ENCODE data around the gene CAMTA1.

CAMTA1 gene

DNA sequence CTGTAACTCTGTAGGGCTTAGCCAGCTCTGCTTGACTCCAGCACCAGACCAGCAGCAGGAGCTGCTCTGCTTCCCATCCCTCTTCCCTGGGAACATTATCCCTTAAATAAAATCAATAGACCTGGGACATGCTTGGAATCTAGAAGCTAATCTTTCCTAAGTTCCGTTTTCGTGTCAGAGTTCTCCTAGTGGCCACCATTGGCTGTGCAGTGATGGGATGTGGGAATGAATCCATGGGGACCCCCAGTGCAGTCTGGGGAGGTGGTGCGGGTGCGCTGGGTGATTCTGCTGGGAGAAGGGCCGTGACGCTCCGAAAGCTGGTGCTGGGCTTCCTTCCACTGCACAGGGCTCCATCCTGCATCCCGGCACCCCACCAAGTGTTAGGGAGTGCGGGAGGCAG is 202.7 kb downstream of the CAMTA1 start:
- no peak for DNase-seq

DNA sequence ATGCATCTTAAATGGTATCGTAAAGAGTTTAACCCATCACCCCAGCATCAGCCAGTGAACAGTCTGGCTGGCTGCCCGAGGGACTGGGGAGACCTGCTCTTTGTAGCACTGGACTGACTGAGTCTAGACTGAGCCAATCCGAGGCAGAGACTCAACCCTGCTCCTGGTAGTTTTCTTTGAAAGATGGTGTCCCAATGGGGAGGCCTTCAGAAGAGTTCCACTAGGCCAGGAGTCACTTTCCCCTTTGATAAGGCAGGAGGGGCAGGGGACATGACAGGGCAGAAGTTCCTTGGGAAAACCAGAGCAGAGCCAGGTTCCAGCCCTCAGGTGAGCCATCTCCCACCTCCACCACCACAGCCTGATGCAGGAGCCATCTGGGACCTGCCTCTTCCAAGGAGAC is 203.5 kb downstream of the CAMTA1 start:
- DNase-seq = no peak

DNA sequence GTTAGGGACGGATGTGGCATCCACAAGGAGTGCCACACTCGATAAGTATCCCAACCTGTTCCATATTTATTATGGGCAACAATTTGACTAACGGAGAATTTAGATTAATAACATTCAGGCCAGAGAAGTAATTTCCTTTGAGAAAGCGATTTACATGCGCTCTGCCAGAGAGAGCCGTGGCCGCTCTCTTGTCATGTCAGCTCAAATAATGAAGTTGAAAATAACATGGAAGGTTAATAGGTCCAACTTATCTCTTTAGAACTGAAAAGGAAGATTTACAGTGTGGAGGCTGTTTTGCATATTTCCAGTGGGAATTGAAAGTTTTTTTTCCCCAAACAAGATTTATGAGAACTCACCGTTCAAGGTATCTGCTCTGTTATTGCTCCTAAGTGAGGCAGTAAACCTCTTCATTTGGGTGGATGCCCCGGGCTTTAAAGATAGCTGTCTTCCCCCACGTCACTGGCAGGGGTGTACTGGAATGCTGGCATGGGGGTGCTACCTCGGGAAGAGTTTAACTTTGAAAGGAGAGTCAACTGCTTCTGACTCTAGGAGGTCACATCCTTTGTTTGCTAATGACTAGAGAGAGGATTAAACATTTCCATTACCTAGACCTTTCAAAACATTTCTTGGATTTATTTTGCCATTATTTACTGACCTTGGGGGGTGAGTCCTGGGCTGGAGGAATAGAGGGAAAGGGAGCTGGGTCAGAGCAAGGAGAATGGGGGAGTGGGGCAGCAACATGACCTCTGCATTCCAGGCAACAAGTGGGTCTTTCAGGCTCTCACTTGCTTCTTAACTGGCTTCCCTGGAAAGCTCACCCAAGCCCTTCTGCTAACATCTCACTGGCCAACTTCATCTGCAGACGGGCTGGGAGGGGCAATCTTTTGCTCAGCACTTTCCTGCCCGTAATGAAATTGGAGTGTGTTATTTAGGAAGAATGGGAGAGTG is 204.2 kb downstream of the CAMTA1 start:
- DNase-seq = no peak

DNA sequence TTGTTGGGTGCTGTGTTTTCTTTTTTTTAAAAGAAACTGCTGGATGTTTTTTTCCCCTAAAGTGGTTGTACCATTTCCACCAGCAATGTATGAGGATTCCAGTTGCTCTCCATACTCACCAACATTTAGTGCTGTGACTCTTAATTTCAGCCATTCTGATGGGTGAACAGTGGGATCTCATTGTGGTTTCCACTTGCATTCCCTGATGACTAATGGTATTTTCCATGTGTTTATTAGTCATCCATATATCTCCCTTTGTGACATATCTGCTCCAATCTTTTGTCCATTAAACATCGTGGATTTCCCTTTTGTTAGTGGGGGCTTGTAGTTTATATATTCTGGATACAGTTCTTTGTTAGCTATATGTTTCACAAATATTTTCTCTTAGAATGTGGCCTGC is 206.0 kb downstream of the CAMTA1 start:
- no peak for DNase-seq

DNA sequence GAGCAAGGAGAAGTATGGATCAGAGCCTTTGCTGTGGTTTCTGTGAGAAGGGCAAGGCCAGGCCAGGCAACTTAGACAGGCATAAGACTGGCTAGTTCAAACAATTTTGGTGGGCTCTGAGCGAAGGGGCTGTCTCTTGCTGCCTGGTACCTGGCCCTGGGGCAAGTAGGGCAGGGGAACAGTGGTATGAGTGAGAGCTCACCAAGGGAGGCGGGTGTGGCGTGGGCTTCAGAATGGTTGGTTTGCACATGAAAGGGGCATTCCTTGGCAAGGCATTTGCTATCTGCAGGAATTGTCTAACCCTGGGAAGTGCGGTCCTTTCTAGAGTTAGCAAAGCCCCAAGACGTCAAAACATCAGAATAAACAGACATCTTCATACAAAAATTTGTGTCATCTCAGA is 210.5 kb downstream of the CAMTA1 start:
- no peak for DNase-seq

DNA sequence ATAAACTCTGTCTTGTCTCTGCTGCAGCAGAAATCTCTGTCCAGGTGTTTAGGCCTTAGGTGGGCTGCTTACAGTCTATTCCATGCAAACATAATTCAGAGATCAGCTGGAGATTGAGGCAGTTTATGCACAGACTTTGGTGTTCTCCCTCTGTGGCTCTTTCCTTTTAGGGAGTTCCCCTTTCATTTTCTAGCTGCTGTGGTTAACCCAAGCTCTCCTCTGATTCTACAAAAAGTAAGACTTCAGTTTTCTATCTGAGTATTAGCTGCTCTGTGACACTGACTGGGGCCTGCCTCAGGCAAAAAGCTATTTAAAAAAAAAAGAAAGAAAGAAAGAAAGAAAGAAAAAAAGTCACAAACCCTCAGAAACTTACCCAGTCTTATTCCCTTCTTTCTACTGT is 211.1 kb downstream of the CAMTA1 start:
- DNase-seq = no peak

DNA sequence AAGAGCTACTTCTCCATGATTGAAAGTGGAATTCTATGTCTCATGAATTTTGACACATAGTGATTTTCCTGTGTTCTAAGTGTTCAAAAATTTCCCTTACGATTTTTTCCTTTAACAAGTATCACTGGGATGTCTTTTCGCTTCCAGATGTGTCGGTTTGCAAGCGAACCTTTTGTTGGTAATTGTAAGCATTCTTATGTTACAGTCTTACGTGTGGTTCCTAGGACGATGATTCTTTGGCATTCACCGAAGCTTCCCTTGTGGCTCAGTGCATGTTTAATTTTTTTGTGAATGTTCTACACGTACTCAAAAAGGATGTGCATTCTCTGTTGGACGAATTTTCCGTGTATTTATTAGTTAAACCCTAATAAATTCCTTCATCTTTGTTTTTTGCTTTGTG is 211.6 kb downstream of the CAMTA1 start:
- no peak for DNase-seq

DNA sequence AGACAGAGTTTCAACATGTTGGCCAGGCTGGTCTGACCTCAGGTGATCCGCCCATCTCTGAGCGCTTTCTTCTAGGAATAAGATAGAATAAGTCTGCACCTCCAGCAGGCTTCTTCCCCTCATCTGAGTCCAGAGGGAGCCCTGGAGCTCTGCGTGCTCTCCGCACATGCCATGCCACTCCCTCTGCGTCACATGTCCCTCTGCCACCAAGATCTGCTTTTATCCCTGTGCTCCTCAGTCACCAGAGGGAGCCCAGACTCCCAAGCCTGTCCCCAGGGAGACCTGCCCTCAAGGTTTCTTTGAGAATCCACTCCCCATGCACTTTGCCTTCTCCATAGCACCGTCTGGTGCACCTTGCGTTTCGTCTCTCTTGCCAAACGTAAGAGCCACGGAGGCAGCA is 213.0 kb downstream of the CAMTA1 start:
- DNase-seq = no peak

DNA sequence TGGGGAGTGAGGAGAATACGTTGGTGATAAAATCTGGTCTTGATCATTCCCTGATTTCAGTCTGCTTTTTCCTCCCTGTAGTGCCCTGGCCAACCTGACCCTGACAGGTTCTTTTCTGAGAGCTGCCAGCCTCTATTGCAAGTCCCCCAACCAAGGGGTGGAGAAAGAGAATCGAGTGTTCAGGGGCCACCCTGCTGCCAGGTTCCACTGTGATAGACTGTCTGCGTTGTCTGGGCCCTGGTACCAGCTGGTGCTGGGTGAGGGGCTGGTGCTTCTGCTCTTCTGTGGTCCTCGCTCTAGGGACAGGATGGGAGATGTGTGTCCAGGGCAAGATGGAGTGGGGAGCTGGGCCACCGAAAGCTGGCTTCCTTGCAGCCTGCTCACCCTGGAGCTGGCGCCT is 214.6 kb downstream of the CAMTA1 start:
- no peak for DNase-seq

DNA sequence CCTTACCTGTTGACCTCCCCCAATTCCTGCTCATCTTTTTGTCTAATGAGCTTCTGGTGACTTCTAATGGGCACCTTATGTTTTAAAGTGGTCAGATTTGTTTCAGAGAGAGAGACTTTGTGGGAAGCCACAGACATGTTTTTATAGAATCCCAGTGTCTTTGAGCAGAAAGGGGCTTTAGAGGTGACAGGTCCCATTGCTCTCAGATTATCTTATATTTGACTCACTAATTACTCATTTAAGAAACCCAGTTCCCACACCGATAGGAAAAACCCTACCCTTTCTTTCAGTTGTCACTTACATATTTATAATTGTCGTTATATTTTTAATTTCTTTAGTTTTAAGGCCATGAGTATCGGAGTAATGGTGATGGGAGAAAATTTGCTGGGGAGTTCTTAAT is 215.5 kb downstream of the CAMTA1 start:
- DNase-seq = no peak

DNA sequence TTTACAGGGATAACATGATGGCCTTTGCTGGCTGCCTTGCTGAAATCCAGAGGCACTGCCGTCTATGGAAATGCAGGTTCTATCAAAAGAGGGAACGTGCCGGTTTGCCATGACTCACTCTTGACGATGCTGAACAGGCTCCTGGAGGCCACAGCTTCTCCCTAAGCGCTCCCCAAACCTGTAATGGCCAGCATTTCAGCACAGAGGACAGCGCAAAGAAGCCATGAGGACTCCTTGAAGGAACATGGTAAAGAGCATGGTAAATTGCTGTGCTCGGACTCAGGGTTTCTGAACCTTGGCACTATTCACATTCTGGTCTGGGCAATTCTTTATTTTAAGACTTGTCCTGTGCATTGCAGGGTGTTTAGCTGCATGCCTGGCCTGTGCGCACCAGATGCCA is 217.5 kb downstream of the CAMTA1 start:
- DNase-seq = no peak

DNA sequence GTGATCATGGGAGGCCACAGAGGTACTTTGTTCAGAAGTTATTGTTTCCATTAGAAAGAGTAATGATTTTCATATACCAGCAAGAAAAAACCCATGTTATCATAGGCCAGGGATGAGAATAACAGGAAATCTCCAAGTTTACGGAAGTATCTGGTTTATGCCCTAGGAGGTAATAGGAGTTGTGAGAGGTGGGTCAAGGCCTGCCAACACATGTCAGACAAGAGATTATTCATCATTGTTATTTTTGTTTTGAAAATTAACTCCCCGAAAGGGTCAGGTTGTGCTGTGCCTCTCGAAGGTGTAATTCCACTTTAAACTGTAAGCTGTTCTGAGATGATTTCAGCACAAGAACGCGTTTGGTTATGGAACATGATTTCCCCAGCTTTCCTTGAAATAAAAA is 218.4 kb downstream of the CAMTA1 start:
- DNase-seq = no peak

DNA sequence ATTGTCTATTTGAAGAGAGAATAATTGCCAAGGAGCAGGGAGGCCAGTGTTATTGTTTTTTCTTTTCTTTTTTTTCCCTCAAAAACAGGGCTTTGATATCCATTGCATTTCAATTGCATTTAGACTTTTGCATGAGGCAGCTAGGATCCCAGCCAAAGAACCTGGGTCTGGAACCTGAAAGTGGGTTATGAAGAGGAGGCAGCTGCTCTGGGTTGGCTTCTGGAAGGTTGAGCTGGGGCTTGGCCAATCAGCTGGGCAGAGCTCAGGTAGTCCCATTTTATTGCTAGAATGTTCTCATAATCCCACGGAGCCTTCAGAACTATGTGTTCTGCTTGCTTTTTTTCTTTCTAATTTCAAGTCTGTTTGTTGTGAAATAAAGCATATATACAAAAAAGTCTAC is 218.9 kb downstream of the CAMTA1 start:
- no peak for DNase-seq

DNA sequence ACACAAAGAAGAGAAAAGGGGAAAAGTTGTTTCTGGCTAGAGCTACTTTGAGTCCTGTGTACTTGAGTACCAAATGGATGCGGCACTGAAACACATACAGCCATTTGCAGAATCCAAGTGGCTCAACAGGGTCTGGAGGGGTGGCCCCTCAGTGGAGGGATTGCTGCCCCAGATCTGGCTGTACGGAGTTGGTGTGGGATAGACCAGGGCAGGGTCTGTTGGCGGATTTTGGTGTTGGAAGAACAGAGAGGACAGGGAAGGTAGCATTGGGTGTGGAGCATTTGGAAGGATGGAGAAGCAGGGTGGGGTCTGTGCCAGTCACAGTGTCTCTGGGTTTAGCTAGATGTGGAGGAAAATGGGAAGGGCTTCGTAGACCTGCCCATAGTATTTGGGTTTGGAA is 220.5 kb downstream of the CAMTA1 start:
- DNase-seq = no peak

DNA sequence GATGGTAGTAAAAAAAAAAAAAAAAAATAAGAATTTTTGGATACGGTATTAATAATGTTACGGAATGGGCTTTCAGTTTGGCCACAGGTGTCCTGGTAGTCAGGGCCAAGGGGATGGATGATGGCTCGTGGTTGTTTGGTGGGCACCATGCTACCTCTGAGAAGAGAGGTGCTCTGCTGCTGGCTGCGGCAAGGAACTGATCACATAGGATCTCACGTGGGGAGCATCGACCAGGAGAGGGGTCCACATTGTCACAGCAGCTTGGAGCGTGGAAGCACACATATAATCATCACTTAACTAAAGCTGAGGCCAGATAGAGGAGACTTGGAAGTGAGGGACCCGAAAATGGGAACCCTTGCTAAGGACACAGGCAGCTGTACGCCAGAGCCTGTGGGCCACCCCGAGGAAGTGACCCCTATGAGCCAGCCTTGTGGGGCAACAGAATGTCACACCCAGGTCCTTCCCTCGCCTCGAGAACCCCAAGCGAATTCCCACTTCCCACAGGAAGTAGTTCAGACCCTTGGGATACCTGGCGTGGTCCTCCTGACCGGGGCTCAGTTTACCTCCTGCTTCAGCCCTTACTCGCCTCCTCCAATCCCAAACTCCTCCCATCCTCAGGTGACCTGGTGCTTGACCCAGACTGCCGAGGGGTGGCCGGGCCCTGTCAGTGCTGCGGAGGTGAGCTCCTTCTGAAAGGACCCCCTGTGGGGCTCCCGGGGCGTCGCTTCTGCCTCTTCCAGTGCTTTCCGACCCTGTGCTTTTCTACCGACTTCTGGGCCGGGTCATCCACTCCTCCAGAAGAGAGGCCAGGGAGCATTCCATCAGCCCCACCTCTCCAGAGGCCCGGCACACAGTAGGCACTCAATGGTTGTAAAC is 222.0 kb downstream of the CAMTA1 start:
- no peak for DNase-seq

DNA sequence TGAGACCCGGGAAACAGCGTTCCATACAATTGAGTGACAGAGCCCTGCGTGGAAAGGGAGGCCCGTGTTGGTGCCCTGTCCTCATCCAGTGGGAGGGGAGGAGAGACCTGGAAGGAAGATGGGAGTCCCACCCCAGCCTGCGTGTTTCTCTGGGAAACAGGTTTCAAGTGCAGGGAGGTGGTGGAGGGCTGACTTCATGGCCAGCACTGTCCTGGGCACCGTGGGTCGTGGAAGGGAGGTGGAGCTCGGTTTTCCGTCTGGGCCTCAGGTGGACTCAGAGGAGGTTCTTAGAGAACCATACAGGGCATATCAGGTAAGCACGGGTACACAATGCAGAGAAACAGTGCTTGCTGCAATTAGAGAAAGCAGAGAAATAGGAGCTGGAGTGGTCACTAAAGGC is 222.6 kb downstream of the CAMTA1 start:
- no peak for DNase-seq

DNA sequence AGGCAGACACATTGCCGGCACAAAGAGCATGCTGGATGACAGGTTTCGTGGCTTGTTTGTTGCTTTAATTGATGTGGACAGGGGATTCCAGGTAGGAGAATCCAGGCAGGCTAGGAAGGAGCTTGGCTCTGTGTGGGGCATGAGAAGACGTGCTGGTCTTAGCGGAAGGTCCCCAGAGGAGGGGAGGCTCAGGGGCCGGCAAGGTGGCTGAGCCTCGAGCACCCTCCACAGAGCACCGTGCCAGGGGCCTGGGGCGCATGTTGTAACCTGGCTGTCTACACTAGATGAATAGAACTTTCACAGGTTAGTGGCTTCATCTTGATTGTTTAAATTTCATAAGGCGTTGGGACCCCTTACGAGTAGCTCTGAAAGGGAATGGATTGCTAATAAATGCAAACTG is 223.1 kb downstream of the CAMTA1 start:
- DNase-seq = no peak

DNA sequence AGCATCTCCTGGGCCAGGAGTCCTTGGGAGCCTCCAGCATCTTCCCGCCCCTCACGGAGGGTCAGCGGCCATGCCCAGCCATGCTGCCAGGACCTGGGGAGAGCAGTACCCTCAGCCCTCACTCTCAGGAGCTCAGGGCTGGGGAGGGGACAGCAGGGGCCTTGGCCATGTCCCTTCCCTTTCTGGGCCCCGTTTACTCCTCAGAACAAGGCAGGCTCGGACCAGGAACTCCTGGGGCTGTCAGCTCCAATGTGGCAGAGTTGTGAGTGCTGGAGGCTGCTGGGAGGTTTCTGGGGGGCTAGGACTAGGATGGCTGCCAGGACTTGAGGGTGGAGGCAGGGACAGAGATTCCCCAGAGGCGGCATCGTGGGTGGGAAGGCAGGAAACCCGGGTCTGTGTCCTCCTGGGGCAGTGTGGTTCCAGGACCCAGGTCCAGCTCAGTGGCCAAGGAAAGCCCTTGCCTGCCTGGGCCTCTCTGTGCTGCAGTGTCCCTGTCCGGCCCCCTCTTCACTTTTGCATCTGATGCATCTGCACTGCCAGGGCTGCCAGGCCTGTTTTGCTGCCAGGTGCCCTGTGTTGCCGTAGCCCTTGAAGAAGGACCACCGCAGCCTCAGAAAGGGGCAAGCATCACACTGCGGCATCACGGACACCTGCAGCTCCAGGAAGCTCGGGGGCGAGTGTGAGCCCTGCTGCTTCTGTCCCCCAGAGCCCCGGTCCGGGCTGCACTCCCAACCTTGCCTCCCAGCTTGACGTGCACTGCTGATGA is 223.9 kb downstream of the CAMTA1 start:
- no peak for DNase-seq

DNA sequence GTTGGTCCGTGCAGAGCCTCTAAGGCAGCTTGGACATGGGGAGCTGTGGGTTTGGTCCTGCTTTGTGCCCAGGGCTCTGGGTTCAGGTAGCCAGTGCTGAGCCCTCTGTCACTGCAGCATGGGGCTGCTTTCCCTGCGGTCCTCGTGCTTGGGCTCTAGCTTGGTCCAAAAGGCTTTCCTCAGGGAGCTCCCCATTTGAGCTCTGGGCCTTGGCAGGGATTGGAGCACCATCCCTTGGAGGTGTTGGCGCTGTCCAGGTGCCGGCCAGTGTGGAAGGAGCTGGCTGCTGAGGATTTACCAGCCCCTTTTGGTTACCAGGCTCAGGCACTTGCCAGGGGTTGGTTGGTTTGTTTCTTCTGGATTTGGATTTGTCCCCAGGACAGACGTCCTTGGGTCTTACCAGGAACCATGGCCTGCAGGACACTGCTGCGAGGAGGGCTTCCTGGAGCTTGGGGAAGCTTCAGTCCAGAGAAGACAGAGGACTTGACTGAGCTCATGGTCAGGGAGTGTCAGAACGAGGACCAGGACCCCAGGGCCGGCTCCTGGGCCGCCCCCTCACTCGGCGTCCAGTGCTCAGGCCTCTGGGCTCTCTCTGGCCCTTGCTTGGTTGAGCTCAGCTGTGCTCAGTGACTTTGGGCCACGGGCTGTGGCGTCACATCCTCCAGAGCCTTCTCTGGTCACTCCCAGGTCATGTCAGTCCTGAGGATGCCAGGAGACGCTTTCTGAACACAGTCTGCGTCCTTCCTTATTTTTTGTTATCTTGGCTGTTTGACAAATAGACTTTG is 224.7 kb downstream of the CAMTA1 start:
- DNase-seq = no peak

DNA sequence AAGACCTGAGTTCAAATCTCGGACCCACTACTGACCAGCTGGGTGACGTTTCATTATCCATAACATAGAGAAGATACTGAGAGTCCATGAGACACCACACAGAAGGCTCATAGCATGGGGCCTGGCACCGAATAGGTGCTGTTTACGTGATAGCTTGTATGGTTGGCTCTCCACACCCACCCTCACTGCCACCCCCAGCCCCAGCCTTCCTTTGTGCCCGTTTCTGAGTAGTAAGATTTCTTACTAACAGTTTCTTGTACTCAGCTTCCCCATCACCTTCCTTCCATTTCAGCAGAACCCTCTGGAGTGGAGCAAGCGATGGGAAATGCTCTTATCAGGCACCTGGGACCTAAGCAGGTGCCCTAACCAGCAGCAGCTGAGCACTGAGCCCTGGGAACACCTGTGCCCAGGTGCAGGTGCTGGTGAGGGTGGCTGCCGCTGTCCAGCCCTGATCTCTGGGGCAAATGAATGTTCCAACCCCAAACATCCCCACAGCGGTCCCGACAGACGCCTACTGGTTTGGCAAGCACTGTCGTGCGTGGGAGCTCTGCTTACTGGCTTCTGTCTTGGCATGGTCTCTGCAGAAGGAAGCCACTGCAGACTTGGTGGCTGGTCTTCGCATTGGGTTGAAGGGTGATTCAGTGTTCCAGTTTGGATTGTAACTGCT is 225.4 kb downstream of the CAMTA1 start:
- no peak for DNase-seq

DNA sequence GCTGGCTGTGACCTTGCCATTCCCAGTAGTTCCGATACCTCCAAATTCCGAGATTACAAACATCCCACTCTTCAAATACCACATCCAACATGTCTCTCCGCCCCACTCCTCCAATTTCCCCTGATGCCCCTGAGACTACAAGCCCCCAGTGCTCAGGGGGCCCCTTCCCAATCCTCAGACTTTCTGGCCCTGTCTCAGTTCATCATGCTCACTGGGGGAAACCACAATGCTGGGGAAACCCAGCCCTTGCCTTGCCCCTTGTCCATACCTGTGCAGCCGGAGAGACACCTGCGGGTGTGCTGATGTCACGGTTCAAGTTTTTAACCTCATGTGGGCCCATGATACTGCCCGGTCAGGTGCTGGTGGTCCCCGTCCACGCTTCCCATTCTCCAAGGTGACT is 226.6 kb downstream of the CAMTA1 start:
- no peak for DNase-seq

DNA sequence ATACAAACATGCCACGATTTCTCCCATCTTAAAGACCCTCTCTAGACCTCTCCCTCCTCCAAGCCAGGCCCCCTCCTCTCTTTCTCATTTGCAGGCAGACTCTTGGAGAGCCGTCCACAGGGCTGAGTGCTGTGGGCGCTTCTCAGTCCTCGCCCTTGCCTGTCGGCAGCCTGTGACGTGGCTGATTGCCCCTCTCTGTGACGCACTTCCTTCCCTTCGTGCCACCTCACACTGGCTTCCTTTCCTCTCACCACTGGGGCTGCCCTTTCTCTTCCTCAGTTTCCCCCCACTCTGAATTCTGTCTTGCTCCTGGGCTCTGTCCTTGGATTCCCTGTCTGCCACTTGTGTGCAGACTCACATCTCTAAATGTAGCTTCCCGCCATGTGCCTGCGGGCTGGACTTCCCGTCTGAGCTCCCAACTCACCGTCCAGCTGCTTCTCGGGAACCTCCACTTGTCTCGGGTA is 227.2 kb downstream of the CAMTA1 start:
- DNase-seq = no peak

Data from NCI-H1930 (cell line).